Effector memory CD4-positive, alpha-beta T cell (primary cell): Measurements from ENCODE around the gene SF1.
A peak's percentile ranks its signal among the peaks of the same experiment; 100 is the strongest.

ENCODE experiments used
- DNase-seq, 3 donors: peaks; one replicate each; pipeline ENCODE4 v3.0.0-alpha.2; 2020
- H3K27ac ChIP-seq: 2 replicates; pipeline ENCODE4 v1.7.0; 2013; ENCODE audit warnings: mild to moderate bottlenecking, low read length, moderate library complexity; ENCODE audit not compliant: insufficient read depth, poor library complexity, severe bottlenecking
- H3K27me3 ChIP-seq: replicated peaks from 2 replicates; pipeline ENCODE4 v1.7.0; 2013; ENCODE audit warnings: mild to moderate bottlenecking, low read length; ENCODE audit not compliant: insufficient read depth, control insufficient read depth, poor library complexity, severe bottlenecking
- H3K36me3 ChIP-seq: 2 replicates; pipeline ENCODE4 v1.7.0; 2013; ENCODE audit warnings: mild to moderate bottlenecking, low read length, moderate library complexity; ENCODE audit not compliant: control insufficient read depth, insufficient read depth
- H3K4me1 ChIP-seq: 2 replicates; pipeline ENCODE4 v1.7.0; 2013; ENCODE audit warnings: low read length, mild to moderate bottlenecking; ENCODE audit not compliant: control insufficient read depth, insufficient read depth, poor library complexity, severe bottlenecking
- H3K4me3 ChIP-seq: 2 replicates; pipeline ENCODE4 v1.7.0; 2013; ENCODE audit warnings: low read length, low read depth, mild to moderate bottlenecking; ENCODE audit not compliant: insufficient read depth, poor library complexity, severe bottlenecking
- H3K9me3 ChIP-seq: 2 replicates; pipeline ENCODE4 v1.7.0; 2013; ENCODE audit warnings: mild to moderate bottlenecking, low read length, moderate library complexity; ENCODE audit not compliant: control insufficient read depth

Gene SF1

DNA sequence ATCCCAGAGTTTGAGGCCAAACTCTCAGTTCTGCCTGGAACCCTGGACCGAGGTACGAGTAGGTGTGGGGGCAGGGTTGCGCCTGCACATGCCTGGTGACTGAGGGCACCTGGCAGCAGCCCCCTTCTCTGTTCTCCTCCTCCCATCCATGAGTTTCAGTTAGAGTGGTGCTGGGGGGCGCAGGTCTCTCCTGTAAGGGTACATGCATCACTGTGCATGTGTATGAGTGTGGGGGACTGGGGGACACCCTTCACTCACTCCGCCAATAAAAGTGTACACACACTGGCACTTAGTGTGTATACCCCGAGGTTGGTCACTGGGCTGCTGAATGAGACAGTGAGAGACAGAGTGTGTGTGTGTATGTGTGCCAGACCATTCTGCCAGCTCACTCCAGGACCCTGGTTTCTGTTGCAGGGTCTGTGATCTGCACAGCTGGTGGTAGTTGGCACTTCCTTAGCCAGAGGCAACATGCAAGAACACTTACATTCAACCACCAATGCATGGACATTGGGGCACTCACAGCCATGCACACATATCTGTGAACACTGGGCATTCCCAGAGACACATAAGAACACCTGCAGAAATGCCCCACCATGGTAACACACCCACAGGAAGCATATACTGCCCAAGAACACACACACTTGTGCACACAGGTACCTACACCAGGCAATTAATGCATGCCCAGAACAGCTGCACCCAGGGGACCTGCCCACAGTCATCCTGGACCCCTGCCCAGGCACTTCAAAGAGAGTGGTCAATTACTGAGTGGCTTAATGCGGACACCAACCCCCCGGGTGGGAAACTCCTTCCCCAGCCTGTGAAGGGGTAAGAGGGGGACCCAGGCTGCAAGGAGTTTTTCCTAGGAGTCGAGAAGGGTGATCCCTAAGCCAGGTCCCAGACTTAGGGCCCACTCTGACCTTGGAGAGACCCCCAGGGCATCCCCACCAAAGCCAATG lies 54.2 kb downstream of the SF1 start:
- DNase-seq = no peak
- Histone ChIP-seq H3K36me3 (peaks cover 26% of the 10 kb centered on the region), H3K4me1 (peaks cover 7% of the 10 kb centered on the region), H3K9me3 (no peaks in the 10 kb centered on the region), H3K27ac (peak overlapping the region; percentile 78), H3K4me3 (no peak overlapping the region), H3K27me3 (peaks cover 12% of the 10 kb centered on the region)

DNA sequence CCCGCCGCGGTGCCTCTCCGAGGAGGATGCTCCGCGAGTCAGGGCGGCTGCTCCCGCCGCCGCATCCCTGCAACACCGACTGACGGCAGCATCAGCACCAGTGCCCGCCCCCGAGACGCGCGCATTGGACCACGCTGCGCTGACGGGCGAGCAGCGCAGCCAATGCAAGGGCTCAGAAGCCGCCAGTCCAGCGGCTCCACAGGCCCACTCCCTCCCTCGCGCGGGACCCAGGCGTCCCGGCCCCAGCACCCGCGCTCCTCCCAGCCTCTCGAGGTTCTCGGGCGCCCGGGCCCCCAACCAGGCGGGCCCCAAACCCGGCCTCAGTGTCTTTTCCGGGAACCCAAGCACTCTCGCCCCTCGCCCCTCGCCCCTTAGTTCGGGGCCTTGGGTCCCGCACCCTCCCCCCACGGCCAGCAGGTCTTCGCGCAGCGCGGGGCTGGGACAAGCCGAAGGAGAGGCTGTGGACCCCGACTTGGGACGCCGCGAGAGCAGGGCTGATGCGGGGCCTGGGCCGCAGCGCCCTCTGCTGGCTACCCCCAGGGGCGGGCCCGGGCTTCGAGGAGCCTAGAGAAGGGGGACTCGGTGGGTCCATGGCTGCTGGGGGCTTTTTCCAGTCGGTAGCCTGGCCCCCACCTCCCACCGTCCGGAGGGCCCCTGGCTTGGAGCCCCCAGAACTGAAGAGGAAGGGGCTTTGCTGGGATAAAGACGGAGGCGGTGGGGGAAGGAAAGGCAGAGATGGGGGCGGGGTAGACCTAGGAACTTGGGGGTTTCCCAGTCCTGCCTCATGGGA lies 55.0 kb downstream of the SF1 start, which contains the start of gene NRXN2:
Gene NRXN2, minus strand, starts transcription at position 81 of the 790 bp plus-strand sequence. CDS start 9,498 bp downstream, outside the sequence.
- Histone ChIP-seq H3K9me3 (no peaks in the 10 kb centered on the region), H3K27ac (peak within 1 kb of the TSS; percentile 78), H3K36me3 (peaks cover 20% of the 10 kb centered on the region), H3K27me3 (peaks cover 12% of the 10 kb centered on the region), H3K4me3 (peak within 1 kb of the TSS; percentile 74), H3K4me1 (peaks cover 7% of the 10 kb centered on the region)
- peak; percentile 75 to 82 (median 80) for DNase-seq

DNA sequence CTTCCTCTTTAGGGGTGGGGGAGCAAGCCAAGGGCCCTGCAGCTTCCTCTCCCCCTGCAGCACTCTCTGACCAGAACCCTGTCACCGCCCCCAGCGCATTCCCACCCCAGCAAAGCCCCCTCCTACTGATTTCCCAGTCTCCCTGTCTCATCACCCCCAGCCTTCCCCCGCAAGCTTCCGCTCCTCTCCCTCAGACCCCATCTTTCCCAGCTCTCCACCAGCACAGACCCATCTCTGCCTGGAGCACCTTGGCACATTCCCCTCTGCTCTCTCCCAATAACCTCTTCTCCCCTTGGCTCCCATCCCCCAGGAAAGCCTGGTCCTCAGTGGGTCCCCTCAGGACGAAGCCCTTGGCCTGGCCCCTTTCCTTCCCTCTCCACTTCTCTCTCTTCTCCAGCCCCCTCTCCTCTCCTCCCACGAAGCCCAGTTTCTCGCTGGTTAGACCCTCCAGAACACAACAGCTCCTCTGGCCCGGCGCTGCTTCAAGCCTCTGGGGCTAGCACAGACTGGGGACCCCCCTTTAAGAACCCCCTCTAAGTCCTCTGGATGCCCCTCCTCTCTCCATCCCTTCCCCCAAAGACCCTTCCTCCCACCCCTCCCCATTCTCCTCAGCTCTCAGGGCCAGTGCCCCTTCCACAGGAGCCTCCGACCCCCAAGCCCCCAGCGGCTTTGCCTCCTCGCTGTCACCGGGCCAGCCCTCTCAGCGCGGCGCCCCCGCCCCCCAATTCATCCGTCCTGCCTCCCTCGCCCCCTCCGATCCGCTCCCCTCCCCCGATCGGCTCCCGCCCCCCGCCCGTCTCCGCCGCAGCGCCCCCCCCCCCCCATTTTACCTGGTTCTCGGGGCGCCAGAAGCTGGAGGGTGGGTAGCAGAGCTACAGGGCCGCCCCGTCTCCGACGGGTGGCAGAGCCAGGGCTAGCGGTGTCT lies 55.9 kb downstream of the SF1 start:
- Histone ChIP-seq H3K27ac (no peak overlapping the region), H3K9me3 (no peaks in the 10 kb centered on the region), H3K4me1 (peaks cover 7% of the 10 kb centered on the region), H3K36me3 (peaks cover 13% of the 10 kb centered on the region), H3K4me3 (no peak overlapping the region), H3K27me3 (peaks cover 16% of the 10 kb centered on the region)
- DNase-seq = no peak

DNA sequence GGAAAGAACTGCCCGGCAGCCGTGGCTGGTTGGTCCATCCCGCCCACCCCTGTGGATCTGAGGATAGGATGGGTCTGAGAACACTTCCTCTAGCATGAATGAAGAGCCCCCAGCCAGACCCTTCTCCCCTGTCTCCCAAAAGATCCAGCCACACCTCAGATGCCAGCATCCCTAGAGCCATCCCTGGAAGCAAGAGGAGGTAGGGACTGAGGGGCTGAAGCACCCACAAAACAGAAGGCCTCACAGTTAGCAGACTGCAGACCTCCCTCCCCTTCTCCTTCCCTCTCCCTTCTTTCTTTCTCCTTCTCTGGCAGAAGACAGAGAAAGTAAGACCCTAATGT lies 57.0 kb downstream of the SF1 start:
- Histone ChIP-seq H3K27me3 (peaks cover 21% of the 10 kb centered on the region), H3K27ac (no peak overlapping the region), H3K9me3 (no peaks in the 10 kb centered on the region), H3K4me3 (no peak overlapping the region), H3K4me1 (peaks cover 7% of the 10 kb centered on the region), H3K36me3 (peaks cover 4% of the 10 kb centered on the region)
- no peak for DNase-seq

DNA sequence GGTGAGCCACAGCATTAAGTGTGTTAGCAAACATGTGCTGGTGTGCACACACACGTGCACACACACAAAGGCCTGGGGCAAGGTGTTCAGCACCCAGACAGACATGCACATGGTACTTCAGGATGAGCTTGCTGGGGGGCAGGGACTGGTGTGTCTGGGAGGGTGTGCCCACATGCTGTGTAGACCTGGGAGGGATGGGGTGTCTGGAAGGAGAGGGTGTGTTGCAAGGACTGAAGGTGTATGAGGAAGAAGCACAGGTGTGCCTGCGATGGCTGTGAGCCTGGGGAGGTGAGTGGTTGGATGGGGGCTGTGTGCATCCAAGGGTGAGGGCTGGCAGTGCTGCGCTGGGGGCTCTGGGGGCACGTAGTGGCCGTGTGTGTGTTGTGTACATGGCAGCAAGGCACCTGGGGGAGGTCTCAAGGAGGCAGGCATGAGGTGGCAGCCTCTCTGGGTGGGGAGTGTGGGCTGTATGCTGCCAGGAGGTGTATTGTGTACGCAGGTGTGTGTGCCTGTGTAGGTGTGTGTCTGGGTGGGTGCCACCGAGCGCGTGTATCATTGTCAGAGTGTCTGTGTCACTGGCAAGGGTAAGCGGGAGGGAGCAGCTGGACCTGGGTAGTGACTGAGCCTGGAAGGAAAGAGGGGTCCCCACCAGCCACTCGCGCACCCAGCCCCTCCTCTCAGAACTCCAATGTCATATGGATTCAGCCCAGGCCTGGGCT lies 57.5 kb downstream of the SF1 start:
- no peak overlapping the region for H3K27ac ChIP-seq
- no peak for DNase-seq
- no peaks in the 10 kb centered on the region for H3K9me3 ChIP-seq
- H3K27me3 ChIP-seq = peaks cover 21% of the 10 kb centered on the region
- H3K4me3 ChIP-seq = no peak overlapping the region
- H3K4me1 ChIP-seq = peaks cover 7% of the 10 kb centered on the region
- no peaks in the 10 kb centered on the region for H3K36me3 ChIP-seq

DNA sequence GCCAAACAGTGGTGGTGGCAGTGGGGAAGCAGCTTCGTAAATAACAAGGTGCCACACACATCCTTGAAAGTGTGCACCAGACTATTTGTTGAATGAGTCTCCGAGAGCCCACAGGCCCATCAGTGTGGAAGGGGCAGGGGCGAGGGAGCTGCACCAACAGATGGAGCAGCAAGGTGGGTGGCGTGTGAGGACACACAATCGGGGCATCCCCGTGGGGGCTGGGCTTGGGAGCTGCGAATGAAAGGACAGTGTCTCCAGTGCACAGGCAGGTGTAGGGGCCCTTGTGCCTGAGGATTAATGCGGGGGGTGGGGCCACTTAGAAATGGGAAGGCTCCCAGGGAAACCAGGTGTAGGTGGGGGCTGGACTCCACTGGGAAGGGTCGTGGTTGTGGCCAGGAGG lies 58.2 kb downstream of the SF1 start:
- H3K4me3 ChIP-seq = no peak overlapping the region
- H3K27me3 ChIP-seq = peaks cover 23% of the 10 kb centered on the region

DNA sequence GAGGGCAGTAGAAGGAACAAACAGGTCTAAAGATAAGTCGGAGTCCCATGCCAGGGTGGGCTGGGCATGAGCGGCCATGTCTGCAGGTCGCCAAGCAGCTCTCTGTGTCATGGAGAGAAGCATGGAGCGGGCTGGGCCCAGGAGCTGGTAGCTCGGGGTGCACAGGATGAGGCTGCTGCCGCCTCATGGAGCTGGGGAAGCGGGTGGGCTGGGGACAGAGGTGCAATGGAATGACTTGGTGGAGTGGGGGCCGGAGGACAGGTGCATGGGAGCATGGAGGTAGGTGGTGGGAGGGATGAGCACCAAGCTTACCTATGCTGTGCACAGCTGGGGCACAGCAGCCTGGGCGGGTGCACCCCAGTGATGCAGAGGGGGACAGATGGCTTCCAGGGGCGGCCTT lies 58.9 kb downstream of the SF1 start:
- peaks cover 7% of the 10 kb centered on the region for H3K4me1 ChIP-seq
- no peak for DNase-seq
- peaks cover 30% of the 10 kb centered on the region for H3K27me3 ChIP-seq
- no peaks in the 10 kb centered on the region for H3K9me3 ChIP-seq
- H3K4me3 ChIP-seq = no peak overlapping the region
- no peaks in the 10 kb centered on the region for H3K36me3 ChIP-seq
- no peak overlapping the region for H3K27ac ChIP-seq

More for the DNA sequence above, 58.2 kb downstream of the SF1 start:
- no peaks in the 10 kb centered on the region for H3K9me3 ChIP-seq
- no peaks in the 10 kb centered on the region for H3K36me3 ChIP-seq
- H3K27ac ChIP-seq = no peak overlapping the region
- peaks cover 7% of the 10 kb centered on the region for H3K4me1 ChIP-seq
- no peak for DNase-seq

DNA sequence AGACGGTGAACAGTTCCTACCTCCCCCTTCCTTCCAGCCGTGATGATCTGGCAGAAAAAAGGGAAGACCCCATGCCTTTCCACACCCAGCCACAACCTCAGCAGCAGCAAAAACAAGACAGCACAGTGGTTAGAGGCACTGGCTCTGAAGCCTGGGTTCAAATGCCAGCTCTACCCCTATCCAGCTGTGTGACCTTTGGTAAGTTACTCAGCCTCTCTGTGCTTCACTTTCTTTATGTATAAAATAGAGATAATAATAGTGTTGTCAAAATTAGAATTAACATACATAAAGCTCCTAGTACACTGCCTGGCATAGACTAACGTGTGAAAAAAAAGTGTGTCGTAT lies 59.6 kb downstream of the SF1 start:
- no peak for DNase-seq
- no peaks in the 10 kb centered on the region for H3K36me3 ChIP-seq
- H3K27me3 ChIP-seq = peaks cover 35% of the 10 kb centered on the region
- H3K9me3 ChIP-seq = no peaks in the 10 kb centered on the region
- peaks cover 6% of the 10 kb centered on the region for H3K4me1 ChIP-seq
- no peak overlapping the region for H3K27ac ChIP-seq
- H3K4me3 ChIP-seq = no peak overlapping the region

DNA sequence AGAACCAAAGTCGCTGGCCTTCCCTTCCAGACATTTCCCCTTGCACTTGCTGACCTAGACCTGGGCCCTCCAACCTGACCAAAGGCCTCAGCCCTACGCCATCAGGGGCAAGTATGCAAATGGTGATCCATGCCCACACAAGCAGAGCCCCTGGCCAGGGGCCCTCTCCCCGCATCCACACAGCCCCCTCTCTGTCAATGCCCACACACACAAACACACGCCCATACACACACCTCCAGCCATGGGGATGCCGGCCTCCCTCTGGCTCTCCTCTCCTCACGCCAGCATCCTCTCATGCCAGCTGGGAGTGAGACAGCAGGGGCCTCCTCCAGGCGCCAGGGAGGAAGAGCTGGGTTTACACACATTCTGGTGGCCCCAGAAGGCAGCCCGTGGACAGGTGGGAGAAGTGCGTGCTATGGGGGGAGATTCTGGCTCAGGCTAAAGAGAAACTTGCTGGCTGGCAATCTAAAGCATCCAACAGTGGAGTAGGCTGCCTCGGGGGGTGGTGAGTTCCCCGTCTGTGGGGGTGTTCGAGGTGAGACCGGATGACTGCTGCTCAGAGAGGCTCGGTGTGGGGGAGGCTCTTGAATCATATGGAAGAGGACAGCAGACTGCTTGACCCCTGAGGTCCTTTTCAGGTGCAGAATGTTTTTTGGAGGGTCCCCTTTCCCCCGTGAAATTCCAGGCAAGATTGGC lies 60.1 kb downstream of the SF1 start:
- H3K4me3 ChIP-seq = no peak overlapping the region
- peaks cover 2% of the 10 kb centered on the region for H3K4me1 ChIP-seq
- peaks cover 35% of the 10 kb centered on the region for H3K27me3 ChIP-seq
- H3K36me3 ChIP-seq = no peaks in the 10 kb centered on the region
- H3K9me3 ChIP-seq = no peaks in the 10 kb centered on the region
- no peak for DNase-seq
- H3K27ac ChIP-seq = no peak overlapping the region
